GM23248 (cell line): ENCODE results near the gene PPP6R3.

Experiments used
- EZH2 ChIP-seq: fragments of 200-600 bp; sonication (generic); IDR thresholded peaks from 2 replicates; pipeline ENCODE4 v1.6.1; 2018; ENCODE audit warnings: antibody characterized with exemption, mild to moderate bottlenecking; ENCODE audit not compliant: insufficient read depth, poor library complexity, severe bottlenecking
- EZH2phosphoT487 ChIP-seq: fragments of 200-600 bp; sonication (generic); IDR thresholded peaks from 2 replicates; pipeline ENCODE4 v1.6.1; 2018; ENCODE audit warnings: antibody characterized with exemption, moderate library complexity, mild to moderate bottlenecking, low read depth; ENCODE audit not compliant: insufficient read depth

DNA sequence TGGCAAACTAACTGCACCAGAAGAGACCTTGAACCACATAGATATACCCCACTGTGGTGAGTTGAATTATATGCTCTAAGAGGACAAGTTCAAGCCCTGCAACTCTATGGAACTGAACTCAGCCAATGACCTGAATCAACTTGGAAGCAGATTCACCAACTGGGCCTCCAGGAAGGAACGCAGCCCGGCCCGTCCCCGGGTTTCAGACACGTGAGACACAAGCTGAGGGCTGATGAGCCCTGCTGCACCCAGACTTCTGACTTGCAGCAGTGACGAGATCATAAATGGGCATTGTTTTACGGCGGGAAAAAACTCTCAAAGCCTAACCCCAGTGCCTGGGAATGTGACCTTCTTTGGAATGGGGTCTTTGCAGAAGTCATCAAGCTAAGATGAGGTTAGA lies 195.3 kb downstream of the PPP6R3 start:
- no peak for TF ChIP-seq EZH2
- no peak for TF ChIP-seq EZH2phosphoT487
